ENCODE data around the gene IQGAP1.
"Not testable (repeated sequence)": the region's sequence is repeated elsewhere in the genome, so short reads cannot be mapped to it uniquely, and the experiment has no call there.

The IQGAP1 gene

DNA sequence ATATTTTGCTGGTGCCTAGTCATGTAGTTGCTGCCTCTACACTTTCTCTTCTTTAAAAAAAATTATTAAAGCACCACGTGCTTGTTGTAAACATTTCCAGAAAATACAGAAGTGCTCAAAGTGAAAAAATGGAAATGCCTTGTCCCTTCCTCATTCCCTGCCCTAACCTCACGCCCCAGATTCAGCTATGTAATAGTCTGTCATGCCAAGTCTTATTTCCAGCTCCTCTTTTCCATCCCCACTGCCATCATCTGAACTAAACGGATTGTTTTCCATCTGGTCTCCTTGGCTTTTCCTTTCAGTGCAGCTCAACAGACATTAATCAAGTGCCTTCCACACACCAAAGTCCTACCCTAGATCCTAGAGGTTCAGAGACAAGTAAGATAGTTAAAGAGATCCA lies 20.5 kb upstream of the IQGAP1 start:
- DNase-seq = no peak

DNA sequence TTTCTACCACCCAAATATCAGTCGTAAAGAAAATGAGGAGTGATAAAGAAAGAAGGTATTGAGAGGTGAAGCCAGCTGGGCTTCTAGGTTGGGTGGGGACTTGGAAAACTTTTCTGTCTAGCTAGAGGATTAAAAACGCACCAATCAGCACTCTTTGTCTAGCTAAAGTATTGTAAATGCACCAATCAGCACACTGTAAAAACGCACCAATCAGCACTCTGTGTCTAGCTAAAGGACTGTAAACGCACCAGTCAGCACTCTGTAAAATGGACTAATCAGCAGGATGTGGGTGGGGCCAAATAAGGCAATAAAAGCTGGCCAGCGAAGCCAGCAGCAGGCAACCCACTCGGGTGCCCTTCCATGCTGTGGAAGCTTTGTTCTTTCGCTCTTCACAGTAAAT lies 13.0 kb upstream of the IQGAP1 start:
- no peak for DNase-seq

DNA sequence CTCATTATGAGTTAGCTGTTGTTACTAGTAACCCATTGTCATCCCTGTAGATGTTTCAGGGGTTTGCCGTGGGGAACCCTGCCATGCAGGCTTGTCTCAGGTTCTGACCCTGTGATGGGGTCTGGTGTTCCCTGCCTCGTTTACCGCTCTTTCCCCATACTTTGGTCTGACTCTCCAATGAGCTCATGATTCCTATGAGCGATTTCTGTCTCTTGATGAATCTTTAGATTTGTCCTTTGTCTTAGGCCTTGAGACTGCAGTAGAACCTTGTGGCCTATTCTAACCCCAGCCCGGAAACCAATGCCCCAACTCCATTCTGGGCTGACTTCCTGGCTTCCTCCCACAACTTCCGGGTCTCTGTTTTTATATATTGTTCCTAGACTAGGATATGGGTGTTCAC lies 11.3 kb upstream of the IQGAP1 start:
- peak; percentile 74 for DNase-seq

DNA sequence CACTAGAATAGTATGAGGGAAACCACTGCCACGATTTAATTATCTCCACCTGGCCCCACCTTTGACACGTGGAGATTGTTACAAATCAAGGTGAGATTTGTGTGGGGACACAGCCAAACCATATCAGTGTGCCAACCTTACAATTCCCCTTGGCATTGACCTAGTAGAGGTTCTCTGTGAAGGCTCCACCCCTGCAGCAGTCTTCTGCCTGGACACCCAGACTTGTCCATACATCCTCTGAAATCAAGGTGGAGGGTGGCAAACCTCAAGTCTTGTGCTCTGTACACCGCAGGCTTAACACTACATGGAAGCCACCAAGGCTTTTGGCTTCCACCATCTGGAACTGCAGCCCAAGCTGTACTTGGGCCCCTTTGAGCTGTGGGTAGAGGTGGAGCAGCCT lies 8.8 kb upstream of the IQGAP1 start:
- no peak for DNase-seq

DNA sequence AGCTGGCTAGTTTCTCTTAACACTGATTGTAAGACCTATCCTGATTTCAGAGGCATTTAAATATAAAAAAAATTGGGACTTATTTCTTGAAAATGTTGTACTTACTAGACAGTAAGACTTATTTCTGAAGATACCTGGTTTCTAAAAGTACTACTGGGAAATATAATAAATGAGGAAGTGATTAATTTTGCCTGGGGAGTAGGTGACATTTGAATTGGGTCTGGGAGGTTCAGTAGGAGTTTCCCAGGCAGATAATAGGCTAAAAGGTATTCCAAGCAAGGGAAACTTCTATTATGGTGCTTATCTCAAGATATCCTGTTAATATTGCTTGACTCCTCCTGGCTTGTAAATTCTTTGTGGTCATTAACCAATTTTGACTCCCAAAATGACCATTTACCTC lies 6.5 kb upstream of the IQGAP1 start:
- DNase-seq = no peak

DNA sequence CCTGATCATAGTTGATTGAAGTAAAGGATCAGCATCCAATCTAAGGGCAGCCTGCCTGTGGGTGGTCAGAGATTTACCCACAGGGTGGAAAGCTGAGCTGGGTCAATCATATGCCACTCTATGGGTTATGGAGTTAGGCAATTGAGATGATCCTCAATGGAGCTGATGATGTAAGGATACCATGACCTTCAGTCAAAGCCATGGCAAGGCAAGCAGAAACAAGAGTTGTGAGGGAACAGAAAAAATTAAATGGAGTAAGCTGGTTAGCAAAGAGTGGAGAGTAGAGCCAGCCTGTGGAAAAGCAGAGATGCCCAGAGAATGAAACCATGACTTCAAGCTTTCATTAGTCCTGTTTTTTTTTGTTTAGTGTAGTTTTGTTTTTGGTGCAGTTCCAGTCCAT lies 5.7 kb upstream of the IQGAP1 start:
- peak; percentile 41 for DNase-seq

DNA sequence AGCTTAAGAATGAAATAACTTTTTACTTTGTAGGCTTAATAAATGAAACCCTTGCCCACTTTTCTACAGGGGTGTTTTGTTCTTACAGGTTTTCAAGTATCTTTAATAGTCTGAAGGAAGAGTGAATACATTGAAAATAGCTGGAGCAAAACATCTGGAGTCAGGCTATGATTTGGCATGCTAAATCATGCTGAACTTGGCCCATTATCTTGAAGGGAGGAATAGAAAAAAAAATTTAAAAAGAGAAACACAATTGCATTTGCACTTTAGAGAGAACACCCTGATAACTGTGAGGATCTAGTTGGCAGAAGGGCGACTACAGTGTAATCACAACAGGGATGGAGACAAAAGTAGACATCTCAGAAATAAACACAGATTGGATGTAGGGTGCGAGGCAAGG lies 1.8 kb upstream of the IQGAP1 start:
- no peak for DNase-seq

DNA sequence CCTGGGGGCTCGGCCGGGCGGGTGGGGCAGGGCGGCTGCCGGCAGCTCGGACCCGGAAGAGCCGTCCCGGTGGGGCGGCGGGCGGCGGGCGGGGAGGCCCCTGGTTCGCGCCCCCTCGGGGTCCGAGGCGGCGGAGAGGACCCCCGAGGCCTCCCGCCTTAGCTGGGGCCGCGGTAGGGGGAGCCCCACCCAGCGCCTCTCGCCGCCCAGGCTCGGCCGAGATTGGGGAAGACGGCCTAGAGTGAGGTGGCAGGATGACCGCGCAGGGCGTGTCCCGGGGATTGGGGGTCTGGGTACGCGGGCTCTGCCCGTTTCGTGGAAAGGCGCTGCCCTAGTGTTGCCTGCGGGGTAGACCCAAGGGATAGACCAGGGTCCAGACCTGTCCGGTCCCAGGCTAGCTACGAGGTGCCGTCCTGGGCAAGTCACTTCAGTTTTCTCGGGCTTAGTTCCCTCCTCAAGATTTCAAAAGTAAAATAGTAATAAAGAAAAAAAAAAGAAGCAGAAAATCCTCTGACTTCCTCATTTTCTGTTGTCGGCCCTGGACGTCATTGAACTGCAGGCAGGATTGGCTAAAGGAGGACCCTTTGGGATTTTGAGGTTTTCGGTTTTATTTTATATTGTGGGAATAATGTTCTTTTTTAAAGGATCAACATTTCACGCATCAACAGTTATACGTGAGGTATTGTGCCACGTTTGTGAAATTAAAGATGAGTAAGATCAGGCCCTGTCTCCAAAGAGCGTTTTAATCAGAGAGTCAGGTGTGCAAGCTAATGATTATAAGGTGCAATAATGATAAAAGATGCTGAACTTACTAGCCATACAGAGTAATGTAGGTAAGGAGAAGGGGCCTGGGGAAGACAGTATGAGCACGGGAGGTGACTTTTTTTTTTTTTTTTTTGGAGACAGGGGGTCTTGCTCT lies 679 bp downstream of the IQGAP1 start:
- DNase-seq = peak; percentile 81

DNA sequence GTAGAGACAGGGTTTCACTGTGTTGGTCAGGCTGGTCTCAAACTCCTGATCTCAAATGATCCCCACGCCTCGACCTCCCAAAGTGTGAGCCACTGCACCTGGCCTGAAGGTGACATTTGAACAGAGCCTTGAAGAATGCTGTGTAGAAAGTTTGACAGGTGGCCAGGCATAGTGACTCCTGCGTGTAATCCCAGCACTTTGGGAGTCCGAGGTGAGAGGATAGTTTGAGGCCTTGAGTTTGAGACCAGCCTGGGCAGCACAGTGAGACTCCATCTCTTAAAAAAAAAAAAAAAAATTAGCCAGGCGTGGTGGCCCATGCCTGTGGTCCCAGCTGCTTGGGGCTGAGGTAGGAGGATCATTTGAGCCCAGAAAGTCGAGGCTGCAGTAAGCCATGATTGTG lies 1.5 kb downstream of the IQGAP1 start:
- DNase-seq = no peak

DNA sequence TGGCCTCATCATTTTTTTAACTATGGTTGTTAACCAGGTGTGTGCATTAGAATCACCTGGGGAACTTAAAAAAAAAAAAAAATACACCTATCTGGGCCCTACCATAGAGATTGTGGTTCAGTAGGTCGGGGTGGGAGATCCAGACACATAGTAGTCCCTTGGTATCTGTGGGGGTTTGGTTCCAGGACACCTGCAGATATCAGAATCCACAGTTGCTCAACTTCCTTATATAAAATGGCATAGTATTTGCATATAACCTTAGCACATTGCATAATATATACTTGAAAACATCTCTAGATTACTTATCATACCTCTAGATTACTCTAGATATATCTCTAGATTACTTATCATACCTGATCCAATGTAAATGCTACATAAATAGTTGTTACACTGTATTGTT lies 5.0 kb downstream of the IQGAP1 start:
- no peak for DNase-seq

DNA sequence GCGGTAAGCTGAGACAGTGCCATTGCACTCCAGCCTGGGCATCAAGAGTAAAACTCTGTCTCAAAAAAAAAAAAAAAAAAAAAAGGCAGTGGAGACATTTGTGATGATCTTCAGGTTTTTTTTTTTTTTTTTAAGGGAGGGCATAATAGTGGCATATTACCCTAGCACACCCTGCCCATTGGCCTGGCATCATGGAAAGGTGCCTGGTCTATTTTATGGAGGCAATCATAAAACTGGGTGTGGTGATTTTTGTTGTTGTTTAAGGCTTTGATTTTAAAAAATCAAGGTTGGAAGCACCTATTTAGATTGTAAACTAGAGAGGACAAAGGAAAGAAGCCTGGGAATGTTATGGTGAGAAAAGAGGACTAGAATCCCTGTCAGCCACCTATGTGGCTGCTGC lies 6.0 kb downstream of the IQGAP1 start:
- no peak for DNase-seq

DNA sequence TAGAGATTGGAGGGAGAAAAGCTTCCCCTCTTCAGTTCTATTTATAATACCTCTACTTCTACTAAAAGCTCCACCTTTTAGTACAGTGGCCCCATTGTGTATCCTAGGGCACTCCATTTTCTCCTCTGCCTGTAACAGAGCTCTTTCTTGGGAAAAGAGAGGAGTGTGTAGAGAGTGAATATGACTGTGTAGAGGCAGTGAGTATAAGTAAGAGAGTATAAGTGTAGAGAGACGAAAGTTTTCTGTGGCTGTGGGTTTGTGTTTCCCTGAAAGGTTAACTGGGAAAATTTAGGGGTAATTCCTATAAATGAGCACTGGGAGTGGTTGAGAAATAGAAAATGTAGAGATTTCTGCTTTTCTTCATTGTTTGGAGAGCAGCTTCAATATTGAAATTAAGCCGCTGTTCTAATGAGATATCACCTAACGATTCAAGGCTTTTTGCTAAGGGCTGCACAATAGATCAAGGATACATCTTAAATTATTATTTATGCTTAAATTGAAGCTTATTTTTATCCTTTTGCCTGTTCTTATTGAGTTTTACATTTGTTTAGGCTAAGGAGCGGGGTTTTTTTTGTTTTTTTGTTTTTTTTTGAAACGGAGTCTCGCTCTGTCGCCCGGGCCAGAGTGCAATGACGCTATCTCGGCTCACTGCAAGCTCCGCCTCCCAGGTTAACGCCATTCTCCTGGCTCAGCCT lies 6.9 kb downstream of the IQGAP1 start:
- DNase-seq = no peak

DNA sequence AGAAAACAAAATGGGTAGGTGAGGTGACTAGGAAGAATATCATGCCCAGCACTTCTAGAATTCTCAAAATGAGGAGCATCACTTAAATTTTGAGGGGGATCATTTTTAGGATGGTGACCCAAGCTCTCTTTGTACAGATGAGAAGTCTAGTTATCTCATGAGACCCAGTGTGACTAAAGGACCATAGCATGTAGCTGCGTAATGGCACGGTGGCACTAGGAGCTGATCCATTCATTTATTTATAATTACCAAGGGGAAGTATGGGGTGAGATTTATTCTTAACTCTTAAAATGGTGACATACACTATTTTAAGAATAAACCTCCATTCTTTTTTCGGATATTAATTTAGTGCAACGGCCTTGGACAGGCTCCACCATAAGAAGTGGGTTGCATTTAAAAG lies 8.3 kb downstream of the IQGAP1 start:
- no peak for DNase-seq

DNA sequence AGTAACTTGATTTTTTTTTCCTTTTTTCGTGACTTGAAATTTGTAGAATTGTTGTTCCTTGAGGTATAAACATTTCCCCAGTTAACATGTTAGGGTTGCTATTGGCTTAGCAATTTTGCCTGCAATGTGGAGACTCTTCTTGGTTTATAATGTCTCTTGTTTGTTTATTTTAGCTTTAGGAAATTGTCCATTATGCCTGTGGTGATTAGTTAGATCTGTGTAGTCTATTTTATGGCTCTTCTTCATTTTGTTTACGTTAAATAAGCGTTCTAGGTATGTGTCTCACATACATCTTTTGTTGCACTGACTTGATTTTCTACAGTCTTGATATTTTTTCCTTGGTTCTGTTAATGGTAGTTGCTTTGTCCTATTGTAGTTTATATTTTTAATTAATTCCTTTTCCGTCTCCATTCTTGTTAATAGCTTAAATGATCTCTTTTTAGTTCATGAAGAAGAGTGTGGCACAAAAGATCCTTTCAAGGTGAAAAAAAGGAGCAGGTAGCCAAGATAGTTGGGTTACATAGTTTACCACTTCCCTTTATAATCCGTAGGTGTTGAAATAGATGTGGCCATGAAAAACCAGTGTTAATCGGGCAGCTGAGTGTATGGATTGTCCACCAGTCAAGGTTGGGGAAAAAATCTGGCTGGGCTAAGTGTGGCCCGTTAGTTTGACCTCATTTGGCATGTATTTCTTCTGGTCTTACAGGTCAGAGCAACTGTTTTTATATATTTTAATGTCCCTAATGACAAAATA lies 12.1 kb downstream of the IQGAP1 start:
- no peak for DNase-seq

DNA sequence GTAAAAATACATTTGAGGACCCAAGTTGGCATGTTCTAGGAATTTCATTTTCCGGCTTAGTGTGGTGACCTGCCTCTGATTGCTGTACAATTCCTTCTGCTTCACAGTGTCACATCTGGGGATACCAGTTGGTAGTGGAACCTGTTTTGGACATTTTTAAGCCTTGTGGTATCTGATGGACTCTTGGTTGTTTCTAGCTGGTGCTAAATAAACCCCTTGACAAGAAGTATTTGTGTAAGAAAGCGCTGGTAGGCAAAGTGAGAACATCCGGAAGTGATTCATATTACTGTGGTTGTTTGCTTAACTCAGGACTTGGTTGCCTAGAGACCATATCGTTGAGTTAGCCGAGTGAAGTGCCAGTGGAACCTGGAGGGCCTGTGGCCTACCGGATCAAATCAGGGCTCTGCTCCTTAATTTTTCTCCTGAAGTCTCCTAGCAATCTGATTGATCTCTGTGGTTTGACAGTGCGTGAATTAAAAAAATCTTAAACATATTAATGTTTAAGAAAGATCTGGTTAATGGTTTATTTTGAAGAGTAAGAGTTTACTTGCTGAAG lies 12.8 kb downstream of the IQGAP1 start:
- DNase-seq = no peak

DNA sequence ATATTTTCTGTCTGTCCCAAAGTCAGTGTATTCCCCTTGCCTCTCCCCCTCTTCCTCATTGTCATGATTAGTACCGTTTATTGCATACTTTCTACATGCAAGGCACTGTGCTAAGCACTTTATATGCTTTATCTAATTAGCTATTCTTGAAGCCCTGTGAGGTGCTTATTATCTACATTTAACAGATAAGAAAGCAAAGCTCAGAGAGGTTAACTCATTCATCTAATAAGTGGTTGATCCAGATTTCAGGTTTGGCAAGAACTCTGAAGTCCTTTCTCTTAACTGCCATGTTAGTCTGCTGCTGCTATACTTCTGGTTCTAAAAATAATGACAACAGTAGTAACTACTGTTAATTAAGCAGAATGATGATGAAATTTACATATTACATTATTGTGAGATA lies 13.5 kb downstream of the IQGAP1 start:
- DNase-seq = no peak

DNA sequence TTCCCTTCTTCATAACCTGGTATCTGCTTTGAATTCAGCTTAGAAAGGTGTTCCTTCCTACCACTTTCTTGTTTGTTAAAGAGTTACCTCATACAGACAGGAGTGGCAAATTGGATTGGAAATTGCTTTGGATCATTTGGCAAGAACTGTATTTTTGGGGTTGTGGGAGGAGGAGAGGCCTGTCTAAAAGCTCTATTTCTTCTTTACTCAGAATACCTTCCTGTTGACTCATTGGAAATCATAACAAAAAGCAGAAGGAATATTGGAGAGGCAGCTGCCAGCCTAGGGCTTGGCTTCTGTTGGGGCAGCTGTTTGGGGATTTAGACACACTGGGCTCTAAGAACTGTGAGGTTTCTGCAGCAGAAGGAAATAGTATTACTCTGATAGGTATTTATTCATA lies 14.2 kb downstream of the IQGAP1 start:
- DNase-seq = no peak

DNA sequence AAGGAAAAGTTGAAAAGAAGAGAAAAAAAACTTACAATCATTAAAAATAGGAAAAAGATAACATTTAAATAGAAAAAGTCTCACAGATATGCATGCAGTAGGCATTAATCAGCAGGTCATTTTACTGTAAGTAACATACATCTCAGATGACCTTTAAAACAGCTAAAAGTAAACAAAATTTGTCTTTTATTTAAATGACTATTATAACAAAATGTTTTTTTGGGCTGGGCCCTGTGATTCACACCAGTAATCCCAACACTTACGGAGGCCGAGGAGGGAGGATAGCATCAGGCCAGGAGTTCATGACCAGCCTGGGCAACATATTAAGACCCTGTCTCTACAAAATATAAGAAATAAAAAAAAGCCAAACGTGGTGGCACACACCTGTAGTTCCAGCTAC lies 14.7 kb downstream of the IQGAP1 start:
- no peak for DNase-seq

DNA sequence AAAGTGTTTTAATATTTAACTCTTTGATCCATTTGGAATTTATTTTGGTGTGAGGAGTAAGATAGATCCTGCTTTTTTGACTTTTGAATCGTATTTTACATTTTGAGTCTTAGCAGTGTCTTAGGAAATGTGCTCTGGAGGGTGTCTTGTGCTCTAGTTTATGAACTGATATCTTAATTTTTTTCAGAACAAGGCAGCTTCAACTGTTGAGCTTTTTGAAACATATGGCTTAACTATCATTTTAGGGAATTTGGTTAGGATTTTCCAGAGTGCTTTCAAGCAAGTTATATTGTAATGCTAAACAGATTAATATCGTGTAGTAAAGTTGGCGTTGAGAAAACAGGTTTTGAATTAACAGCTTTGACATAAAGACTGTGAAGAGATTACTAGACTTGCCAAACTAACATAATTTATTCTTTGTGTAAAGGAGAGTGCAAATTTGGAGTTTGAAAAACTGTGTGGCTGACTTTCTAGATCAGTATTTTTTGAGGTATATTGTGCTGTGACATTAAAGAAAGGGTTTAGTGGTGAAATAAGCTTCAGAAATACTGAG lies 17.1 kb downstream of the IQGAP1 start:
- no peak for DNase-seq

DNA sequence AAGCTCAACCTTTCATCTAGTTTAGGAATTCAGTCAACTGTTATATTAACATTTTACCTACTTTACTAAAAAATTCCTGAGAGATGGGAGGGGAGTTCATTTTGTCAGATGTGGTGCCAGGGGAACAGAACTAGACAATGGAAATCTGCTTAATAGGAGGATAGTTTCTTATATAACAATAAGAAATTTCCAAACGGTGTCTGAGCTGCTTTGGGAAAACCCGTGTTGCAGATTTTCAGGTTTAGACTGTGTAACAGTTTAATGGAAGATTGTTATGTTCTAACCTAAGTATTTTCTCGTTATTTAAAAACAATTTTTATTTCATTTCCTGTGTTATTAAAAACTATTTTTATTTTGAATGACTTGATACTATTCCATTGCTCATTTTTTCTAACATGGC lies 19.3 kb downstream of the IQGAP1 start:
- no peak for DNase-seq

DNA sequence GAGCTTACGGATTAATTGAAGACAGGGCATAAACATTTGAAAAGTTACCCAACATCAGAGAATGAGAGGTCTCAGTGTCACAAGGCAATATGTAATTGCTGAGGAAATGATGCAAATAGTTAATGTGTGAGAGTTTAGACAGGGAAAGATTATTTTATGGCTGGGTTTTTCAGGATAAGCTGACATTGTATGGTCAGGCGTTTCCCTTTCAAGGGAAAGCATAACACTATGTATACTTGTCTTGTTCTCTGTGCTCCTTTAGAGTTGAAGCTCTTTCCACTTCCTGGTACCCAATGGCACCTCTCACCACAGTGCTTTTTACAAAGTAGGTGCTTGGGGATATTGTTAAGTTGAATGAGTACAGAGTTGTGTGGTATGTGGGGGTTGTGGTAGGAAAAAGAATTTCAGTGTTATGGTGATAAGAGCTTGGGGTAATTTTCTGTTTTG lies 19.9 kb downstream of the IQGAP1 start:
- no peak for DNase-seq

DNA sequence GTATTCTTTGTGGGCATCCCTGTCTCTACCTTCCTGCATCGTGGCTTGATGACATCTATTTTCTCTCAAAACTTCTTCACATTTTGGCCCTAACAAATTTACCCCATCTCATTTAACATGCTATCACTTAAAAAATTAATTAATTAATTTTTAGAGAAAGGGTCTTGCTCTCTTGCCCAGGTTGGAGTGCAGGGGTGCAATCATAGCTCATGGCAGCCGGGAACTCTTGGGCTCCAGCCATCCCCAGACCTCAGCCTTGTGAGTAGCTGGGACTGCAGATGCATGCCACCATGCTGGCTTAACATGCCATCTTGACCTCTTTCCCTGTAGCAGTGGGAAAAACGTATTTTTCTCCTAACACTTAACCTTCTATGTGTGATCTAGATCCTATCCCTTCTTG lies 20.6 kb downstream of the IQGAP1 start:
- no peak for DNase-seq

DNA sequence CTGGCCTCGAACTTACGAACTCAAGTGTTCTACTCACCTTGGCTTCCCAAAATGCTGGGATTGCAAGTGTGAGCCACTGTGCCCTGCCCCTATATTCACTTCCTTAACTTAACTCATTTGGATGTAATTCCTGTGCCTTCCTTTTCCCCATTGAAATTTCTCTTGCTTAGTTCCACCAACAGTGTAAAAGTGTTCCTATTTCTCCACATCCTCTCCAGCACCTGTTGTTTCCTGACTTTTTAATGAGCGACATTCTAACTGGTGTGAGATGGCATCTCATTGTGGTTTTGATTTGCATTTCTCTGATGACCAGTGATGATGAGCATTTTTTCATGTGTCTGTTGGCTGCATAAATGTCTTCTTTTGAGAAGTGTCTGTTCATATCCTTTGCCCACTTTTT lies 21.5 kb downstream of the IQGAP1 start:
- DNase-seq = not testable (repeated sequence)

All from activated CD8-positive, alpha-beta memory T cell treated with anti-CD3 and anti-CD28 coated beads for 24 hours (primary cell).